Fibroblast of upper back skin (primary cell): ENCODE results near the gene TUBGCP5.

Experiments
- DNase-seq: peaks from one replicate; pipeline ENCODE4 v3.0.0-alpha.2; 2013

The TUBGCP5 gene

DNA sequence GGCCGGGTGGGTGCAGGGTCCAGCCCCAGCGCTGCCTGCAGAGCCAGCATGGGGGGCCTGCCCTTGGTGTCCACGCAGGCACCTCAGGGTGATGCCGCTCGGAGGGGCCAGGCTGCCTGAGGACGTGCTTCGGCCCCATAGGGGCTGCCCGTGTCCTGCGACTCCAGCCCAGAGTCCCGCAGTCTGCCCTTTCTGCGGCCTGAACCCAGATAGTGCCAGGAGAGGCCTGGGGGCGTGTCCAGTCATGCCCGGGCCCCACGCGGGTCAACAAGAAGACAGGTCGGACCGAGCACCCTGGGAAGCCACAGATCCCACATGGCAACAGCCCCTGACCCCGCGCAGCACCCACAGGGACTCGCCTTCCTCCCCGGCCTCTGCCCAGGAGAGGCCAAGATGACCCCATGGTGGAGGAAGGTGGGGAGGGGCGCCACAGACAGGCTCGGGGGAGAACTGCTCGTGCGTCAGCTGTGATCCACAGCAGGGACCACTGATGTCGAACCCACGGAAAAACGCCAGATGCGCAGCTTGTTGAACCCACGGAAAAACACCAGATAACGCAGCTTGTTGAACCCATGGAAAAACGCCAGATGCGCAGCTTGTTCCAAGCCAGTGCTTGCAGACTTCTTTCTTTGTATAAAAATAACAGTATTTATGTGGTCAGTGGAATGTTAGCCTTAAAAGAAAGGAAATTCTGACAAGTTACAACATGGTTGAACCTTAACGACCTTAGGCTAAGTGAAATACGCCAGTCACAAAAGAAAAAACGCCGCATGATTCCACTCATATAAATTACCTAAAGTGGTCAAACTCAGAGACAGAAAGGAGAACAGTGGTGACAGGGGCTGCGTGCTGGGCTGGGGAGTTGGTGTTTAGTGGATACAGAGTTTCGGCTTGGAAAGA, 87.7 kb downstream of the TUBGCP5 start:
- no peak for DNase-seq

DNA sequence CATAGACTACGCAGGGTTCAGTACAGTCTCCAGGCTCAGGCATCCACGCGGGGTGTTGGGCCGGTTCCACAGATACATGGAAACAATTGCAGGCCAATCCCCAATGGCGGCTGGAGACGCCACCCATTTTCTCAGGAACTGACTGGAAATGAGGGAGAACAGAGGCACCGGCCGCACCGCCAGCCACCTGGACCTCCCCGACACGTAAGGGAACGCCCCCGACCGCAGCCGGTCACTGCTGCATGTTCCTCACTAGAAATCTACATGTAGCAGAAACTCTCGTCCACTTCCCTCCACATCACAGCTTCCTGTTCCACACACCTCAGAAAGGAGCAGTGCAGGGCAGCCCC, 88.4 kb downstream of the TUBGCP5 start:
- DNase-seq: no peak

DNA sequence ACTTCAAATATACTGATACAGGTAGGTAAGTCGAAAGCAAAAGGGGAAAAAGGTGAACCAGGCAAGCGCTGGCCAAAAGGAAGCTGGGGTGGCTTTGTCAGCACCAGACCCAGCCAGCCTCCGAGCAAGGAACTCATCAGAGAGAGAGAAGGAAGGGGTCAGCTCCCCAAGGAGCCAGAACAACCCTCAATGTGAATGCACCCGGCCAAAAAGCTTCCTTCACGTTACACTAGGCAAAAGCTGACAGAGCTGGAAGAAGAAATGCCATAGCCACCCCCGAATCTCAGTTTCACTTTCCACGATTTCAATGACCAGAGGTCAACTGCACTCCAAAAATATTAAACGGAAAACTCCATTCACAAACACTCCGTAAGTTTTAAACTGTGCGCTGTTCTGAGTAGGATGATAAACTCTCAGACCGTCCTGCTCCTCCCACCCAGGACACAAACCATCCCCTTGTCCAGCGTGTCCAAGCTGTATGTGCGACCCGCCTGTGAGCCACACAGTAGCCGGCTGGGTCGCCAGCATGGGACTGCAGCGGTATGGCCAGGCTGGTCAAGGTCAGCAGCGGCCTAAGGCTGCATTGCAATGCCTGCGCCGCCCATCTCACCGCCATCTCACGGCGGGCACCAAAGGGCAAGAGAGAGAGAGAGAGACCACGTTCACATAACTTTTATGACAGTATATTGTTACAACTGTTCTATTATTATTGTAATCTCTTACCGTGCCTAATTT, 88.9 kb downstream of the TUBGCP5 start:
- DNase-seq: no peak
